DOHH2 (cell line): ENCODE data around the gene AQP12A.

ENCODE experiments used
- EZH2phosphoT487 ChIP-seq: fragments of 200-600 bp; sonication (generic); IDR thresholded peaks from 2 replicates; pipeline ENCODE4 v1.6.1; 2017; ENCODE audit warnings: borderline replicate concordance, mild to moderate bottlenecking, antibody characterized with exemption, low read length, moderate library complexity, mixed read lengths
- TF ChIP-seq, protein P1 (sequence below): fragments of 200-600 bp; sonication (generic); IDR thresholded peaks from one replicate; pipeline ENCODE4 v1.5.1; 2014; ENCODE audit warnings: antibody characterized with exemption, mild to moderate bottlenecking, low read depth, low read length; ENCODE audit not compliant: poor library complexity, severe bottlenecking

DNA sequence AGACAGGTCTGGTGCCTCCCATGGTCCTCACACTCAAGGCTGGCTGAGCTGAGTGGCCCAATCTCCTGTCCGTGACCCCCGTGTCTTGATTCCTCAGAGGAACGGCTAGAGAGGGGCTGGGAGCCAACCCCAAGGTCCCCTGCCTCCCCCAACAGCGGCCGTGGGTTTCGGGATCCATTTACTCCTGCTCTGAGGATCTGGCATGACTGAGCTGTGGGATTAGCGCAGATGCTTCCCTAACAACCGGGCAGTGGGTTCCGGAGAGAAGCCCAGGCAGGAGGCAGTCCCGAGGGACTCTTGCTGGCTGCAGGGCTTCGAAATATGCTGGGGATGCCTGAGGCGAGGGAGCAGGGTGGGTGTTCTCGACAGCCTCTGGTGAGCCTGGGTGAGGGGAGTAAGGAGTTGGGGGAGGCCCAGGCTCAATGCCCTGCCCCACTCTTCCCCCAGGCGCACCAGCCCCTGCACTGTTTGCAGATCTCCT is 47.5 kb upstream of the AQP12A start:
- TF ChIP-seq, protein P1, sequence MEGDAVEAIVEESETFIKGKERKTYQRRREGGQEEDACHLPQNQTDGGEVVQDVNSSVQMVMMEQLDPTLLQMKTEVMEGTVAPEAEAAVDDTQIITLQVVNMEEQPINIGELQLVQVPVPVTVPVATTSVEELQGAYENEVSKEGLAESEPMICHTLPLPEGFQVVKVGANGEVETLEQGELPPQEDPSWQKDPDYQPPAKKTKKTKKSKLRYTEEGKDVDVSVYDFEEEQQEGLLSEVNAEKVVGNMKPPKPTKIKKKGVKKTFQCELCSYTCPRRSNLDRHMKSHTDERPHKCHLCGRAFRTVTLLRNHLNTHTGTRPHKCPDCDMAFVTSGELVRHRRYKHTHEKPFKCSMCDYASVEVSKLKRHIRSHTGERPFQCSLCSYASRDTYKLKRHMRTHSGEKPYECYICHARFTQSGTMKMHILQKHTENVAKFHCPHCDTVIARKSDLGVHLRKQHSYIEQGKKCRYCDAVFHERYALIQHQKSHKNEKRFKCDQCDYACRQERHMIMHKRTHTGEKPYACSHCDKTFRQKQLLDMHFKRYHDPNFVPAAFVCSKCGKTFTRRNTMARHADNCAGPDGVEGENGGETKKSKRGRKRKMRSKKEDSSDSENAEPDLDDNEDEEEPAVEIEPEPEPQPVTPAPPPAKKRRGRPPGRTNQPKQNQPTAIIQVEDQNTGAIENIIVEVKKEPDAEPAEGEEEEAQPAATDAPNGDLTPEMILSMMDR = no peak
- no peak for TF ChIP-seq EZH2phosphoT487
